GM12878 (cell line): ENCODE results near the gene NAV2. TPM values are rescaled to one million over a fixed set of nuclear protein-coding genes. Genes with fewer than 3 reads are reported as not detected.

Experiments
- ATAC-seq: fragments of 200-7000 bp; cut with Tn5 transposase; 3 replicates; pipeline ENCODE4 v1.9.1; 2020; ENCODE audit warnings: mild to moderate bottlenecking, moderate library complexity
- BruUV-seq: library from RNA; stranded (reverse); fragments of 400-500 nt; replicated peaks from 2 replicates; lab custom pipeline; 2021; lab: Mats Ljungman, UMichigan
- CTCF ChIA-PET: fragments of 300-600 bp; sonication (Branson Sonifier 250); formaldehyde crosslinking; extraction: SDS; loops from one replicate; lab custom pipeline; 2021; ENCODE audit warnings: inconsistent platforms; lab: Yijun Ruan, JAX
- POLR2A ChIA-PET: fragments of 350-600 bp; formaldehyde crosslinking; extraction: SDS; loops from one replicate; lab custom pipeline; 2021; ENCODE audit warnings: inconsistent platforms; lab: Charles Lee
- RAD21 ChIA-PET: fragments of 300-600 bp; sonication (Branson Sonifier 250); formaldehyde crosslinking; loops from one replicate; lab custom pipeline; 2023; ENCODE audit warnings: antibody characterized with exemption; ENCODE audit not compliant: unreplicated experiment; lab: Charles Lee
- SMC1A ChIA-PET: fragments of 300-600 bp; sonication (Branson Sonifier 250); formaldehyde crosslinking; loops from one replicate; lab custom pipeline; 2023; ENCODE audit not compliant: unreplicated experiment, uncharacterized antibody; lab: Charles Lee
- DNase-seq: peaks from one replicate; pipeline ENCODE4 v3.0.0-alpha.2; 2011; ENCODE audit warnings: low read depth, low spot score
- FAIRE-seq: peaks from 3 replicates; lab custom pipeline; 2011; peaks lifted over from hg19 to GRCh38; lab: Jason Lieb, UNC
- H2AFZ ChIP-seq: 2 replicates; pipeline ENCODE4 v1.6.0; 2011; ENCODE audit warnings: low read depth, low read length, control low read depth; ENCODE audit not compliant: control insufficient read depth
- H3K27ac ChIP-seq: 2 replicates; pipeline ENCODE4 v1.5.1; 2011; ENCODE audit warnings: control low read depth; ENCODE audit not compliant: control insufficient read depth, insufficient read depth
- H3K27me3 ChIP-seq, 2 experiments: replicated peaks in 1 of 2; 2 replicates each; pipeline versions ENCODE4 v1.6.0 to v1.6.1; 2011; ENCODE audit warnings: low read length in 1 of 2; ENCODE audit not compliant: control insufficient read depth in 2 of 2, insufficient read depth in 2 of 2
- H3K36me3 ChIP-seq, 2 experiments: 2 replicates each; pipeline ENCODE4 v1.5.1; 2011; ENCODE audit warnings: low read length in 1 of 2; ENCODE audit not compliant: control insufficient read depth in 2 of 2, insufficient read depth in 2 of 2
- H3K4me1 ChIP-seq: 2 replicates; pipeline ENCODE4 v1.6.1; 2011; ENCODE audit warnings: mild to moderate bottlenecking, low read length, moderate library complexity, mixed read lengths; ENCODE audit not compliant: control insufficient read depth, insufficient read depth
- H3K4me2 ChIP-seq: 2 replicates; pipeline ENCODE4 v1.6.0; 2011; ENCODE audit warnings: control low read depth; ENCODE audit not compliant: control insufficient read depth, insufficient read depth
- H3K4me3 ChIP-seq: fragments of 200-600 bp; sonication (generic); 2 replicates; pipeline ENCODE4 v1.5.1; 2016
- H3K79me2 ChIP-seq: 2 replicates; pipeline ENCODE4 v1.6.0; 2011; ENCODE audit warnings: low read length; ENCODE audit not compliant: control insufficient read depth, insufficient read depth
- H3K9ac ChIP-seq: 2 replicates; pipeline ENCODE4 v1.8.0; 2011; ENCODE audit warnings: low read length, control low read depth, mixed read lengths; ENCODE audit not compliant: control insufficient read depth, insufficient read depth
- H3K9me3 ChIP-seq: replicated peaks from 3 replicates; pipeline ENCODE4 v1.5.1; 2011; ENCODE audit warnings: mild to moderate bottlenecking, low read length; ENCODE audit not compliant: control insufficient read depth, insufficient read depth
- H4K20me1 ChIP-seq: 2 replicates; pipeline ENCODE4 v1.6.0; 2011; ENCODE audit not compliant: control insufficient read depth, insufficient read depth
- ASH2L ChIP-seq: fragments of 300-600, 200-600 bp; sonication (generic); IDR thresholded peaks from 2 replicates; pipeline ENCODE4 v1.6.1; 2017; ENCODE audit warnings: low read depth, mild to moderate bottlenecking, borderline replicate concordance
- CREB1 ChIP-seq: IDR thresholded peaks from 2 replicates; pipeline ENCODE4 v1.6.1; 2012; ENCODE audit warnings: low read depth, mild to moderate bottlenecking, inconsistent platforms
- FOXK2 ChIP-seq: fragments of 450-650 bp; IDR thresholded peaks from 2 replicates; pipeline ENCODE4 v1.6.1; 2017; ENCODE audit warnings: mild to moderate bottlenecking, moderate library complexity
- HCFC1 ChIP-seq: fragments of 150-350 bp; IDR thresholded peaks from 2 replicates; pipeline ENCODE4 v1.6.1; 2014; ENCODE audit warnings: low read length
- IKZF1 ChIP-seq: fragments of 450-650 bp; conservative IDR thresholded peaks from 2 replicates; pipeline ENCODE4 v1.6.1; 2017; ENCODE audit warnings: antibody characterized with exemption, mild to moderate bottlenecking
- NFXL1 ChIP-seq: fragments of 450-650 bp; IDR thresholded peaks from 2 replicates; pipeline ENCODE4 v1.6.1; 2017; ENCODE audit warnings: antibody characterized with exemption, mild to moderate bottlenecking, borderline replicate concordance
- RAD21 ChIP-seq: IDR thresholded peaks from 2 replicates; pipeline ENCODE4 v1.6.1; 2011; ENCODE audit warnings: mild to moderate bottlenecking, low read depth, low read length, moderate library complexity; ENCODE audit not compliant: insufficient read depth
- SPI1 ChIP-seq: IDR thresholded peaks from 2 replicates; pipeline ENCODE4 v1.6.1; 2011; ENCODE audit warnings: low read depth, mild to moderate bottlenecking, low read length, moderate library complexity, borderline replicate concordance; ENCODE audit not compliant: insufficient read depth
- TCF7 ChIP-seq: IDR thresholded peaks from 2 replicates; pipeline ENCODE4 v1.6.1; 2014; ENCODE audit warnings: antibody characterized with exemption, borderline replicate concordance
- ZBED1 ChIP-seq: IDR thresholded peaks from 2 replicates; pipeline ENCODE4 v1.6.1; 2016; ENCODE audit warnings: borderline replicate concordance
- ZZZ3 ChIP-seq: IDR thresholded peaks from 2 replicates; pipeline ENCODE4 v1.6.1; 2011; ENCODE audit warnings: low read depth; ENCODE audit not compliant: control insufficient read depth, insufficient read length
- WGBS: methylation state at CpG from one replicate; pipeline ENCODE4 v1.1.6; 2016; ENCODE audit warnings: low lambda C conversion rate; ENCODE audit not compliant: insufficient replicate concordance, insufficient coverage; ENCODE audit errors: missing lambda C conversion rate; 5-methylcytosine and 5-hydroxymethylcytosine counted together
- in situ Hi-C: fragments of 300-500 bp; cut with MboI; formaldehyde crosslinking; loops from 9 replicates; pipeline ENCODE4 v1.14.3; 2018; ENCODE audit warnings: mixed read lengths
- intact Hi-C: fragments of 100-400 bp; cut with micrococcal nuclease; formaldehyde crosslinking; loops from one replicate; pipeline ENCODE4 v1.14.2; 2022; ENCODE audit not compliant: unreplicated experiment
- polyA plus RNA-seq, 11 experiments: library from polyadenylated mRNA; depleted of rRNA in 4 of 11; unstranded in 6 of 11; stranded (reverse) in 5 of 11; fragments of >200 nt; fragmentation: Nextera tagmentation in 4 of 11; fragmentation: Illumina TruSeq in 1 of 11; extraction: Ambion mirVana in 4 of 11; extraction: Trizol in 1 of 11; gene quantifications; 1 replicate in 1 of 11; 2 replicates in 10 of 11; pipeline versions ENCODE4 v1.2.1 to v1.2.3, GENCODE V29; 2011 to 2016; ENCODE audit warnings: inconsistent platforms in 2 of 11, missing spikeins in 2 of 11, low read depth in 1 of 11
- total RNA-seq, 4 experiments: library from RNA; depleted of rRNA in 3 of 4; stranded (reverse); fragments of >200 nt in 3 of 4; fragmentation: Illumina TruSeq in 1 of 4; extraction: Trizol in 1 of 4; gene quantifications; 2 replicates each; pipeline versions ENCODE4 v1.2.1 to v1.2.3, GENCODE V29; 2013 to 2021

The NAV2 gene
- total and polyA plus RNA-seq, 10 of the 15 experiments (the other 5 are each of a cell fraction or from before 2014, with no cell fraction given): 0.35 to 6.1 (median 1.1) TPM

- Histone ChIP-seq H3K9ac (no peak overlapping the region), H2AFZ (no peak overlapping the region), H3K4me2 (no peak overlapping the region), H3K27me3 (no peaks in the 10 kb centered on the region), H3K4me3 (no peak overlapping the region), H3K9me3 (no peaks in the 10 kb centered on the region)
- in situ Hi-C loops (no loop called here), intact Hi-C loops (no loop called here)
- ChIA-PET SMC1A (no interaction called here), RAD21 (no interaction called here)
- no peak for TF ChIP-seq ZZZ3
- TF ChIP-seq HCFC1: no peak
- no peak for TF ChIP-seq NFXL1
- TF ChIP-seq RAD21: no peak
- no peak for TF ChIP-seq SPI1
- TF ChIP-seq IKZF1: no peak
- TF ChIP-seq CREB1: no peak
- no peak for TF ChIP-seq TCF7
- no peak for TF ChIP-seq FOXK2
- TF ChIP-seq ASH2L: no peak
- no peak for TF ChIP-seq ZBED1
- TF ChIP-seq, all 136 proteins: peak for 0
- Histone ChIP-seq H3K79me2 (no peaks in the 10 kb centered on the region), H3K4me1 (no peaks in the 10 kb centered on the region), H3K27ac (no peak overlapping the region), H4K20me1 (no peaks in the 10 kb centered on the region), H3K36me3 (no peaks in the 10 kb centered on the region)
- ATAC-seq (no peak), FAIRE-seq (no peak), DNase-seq (no peak)
- ChIA-PET POLR2A (no interaction called here), CTCF (no interaction called here)
- WGBS: 22% methylated on average over 2 of the region's 2 CpGs
- no TSS peak for BruUV-seq
These were observed 276.0 kb downstream of the NAV2 start for GRCh38 chr11:19988598-19988997.
